Calu3 (cell line): ENCODE measurements around the gene UBTD2. TPM values are rescaled to one million over a fixed set of nuclear protein-coding genes. Genes with fewer than 3 reads are reported as not detected.

Experiments
- BruUV-seq: library from RNA; stranded (reverse); fragments of 400-500 nt; replicated peaks from 2 replicates; lab custom pipeline; 2021; lab: Mats Ljungman, UMichigan
- CTCF ChIA-PET: fragments of 300-600 bp; sonication (Branson Sonifier 250); formaldehyde crosslinking; loops from one replicate; lab custom pipeline; 2022; ENCODE audit warnings: antibody characterized with exemption; lab: Charles Lee
- DNase-seq: peaks from one replicate; pipeline ENCODE4 v3.0.0; 2022
- H3K27ac Mint-ChIP-seq: one replicate; pipeline ENCODE4 v1.8.0; 2022; ENCODE audit warnings: mixed read lengths; ENCODE audit not compliant: unreplicated experiment
- H3K27me3 Mint-ChIP-seq: one replicate; pipeline ENCODE4 v1.8.0; 2022; ENCODE audit warnings: mixed read lengths; ENCODE audit not compliant: unreplicated experiment
- H3K36me3 Mint-ChIP-seq: one replicate; pipeline ENCODE4 v1.8.0; 2022; ENCODE audit warnings: mild to moderate bottlenecking, moderate library complexity, mixed read lengths; ENCODE audit not compliant: insufficient read depth, unreplicated experiment
- H3K4me1 Mint-ChIP-seq: one replicate; pipeline ENCODE4 v1.8.0; 2022; ENCODE audit warnings: mild to moderate bottlenecking, low read depth, mixed read lengths; ENCODE audit not compliant: unreplicated experiment
- H3K4me3 Mint-ChIP-seq: one replicate; pipeline ENCODE4 v1.8.0; 2022; ENCODE audit warnings: mild to moderate bottlenecking, low read depth, moderate library complexity, mixed read lengths; ENCODE audit not compliant: unreplicated experiment
- H3K9me3 Mint-ChIP-seq: one replicate; pipeline ENCODE4 v1.8.0; 2022; ENCODE audit warnings: low read depth, mixed read lengths; ENCODE audit not compliant: unreplicated experiment
- intact Hi-C: fragments of 100-400 bp; cut with micrococcal nuclease; formaldehyde crosslinking; loops from one replicate; pipeline ENCODE4 v1.10.0; 2022; ENCODE audit not compliant: unreplicated experiment
- total RNA-seq: library from RNA; stranded (reverse); gene quantifications from 2 replicates; pipeline ENCODE4 v1.2.3, GENCODE V29; 2022
- TF ChIP-seq, protein P1 (sequence below): fragments of 200-600 bp; IDR thresholded peaks from one replicate; pipeline ENCODE4 v1.8.0; 2022; ENCODE audit warnings: antibody characterized with exemption; ENCODE audit not compliant: unreplicated experiment

UBTD2 gene
- total RNA-seq, 1 experiment from 2014 or later = 21.1 TPM

DNA sequence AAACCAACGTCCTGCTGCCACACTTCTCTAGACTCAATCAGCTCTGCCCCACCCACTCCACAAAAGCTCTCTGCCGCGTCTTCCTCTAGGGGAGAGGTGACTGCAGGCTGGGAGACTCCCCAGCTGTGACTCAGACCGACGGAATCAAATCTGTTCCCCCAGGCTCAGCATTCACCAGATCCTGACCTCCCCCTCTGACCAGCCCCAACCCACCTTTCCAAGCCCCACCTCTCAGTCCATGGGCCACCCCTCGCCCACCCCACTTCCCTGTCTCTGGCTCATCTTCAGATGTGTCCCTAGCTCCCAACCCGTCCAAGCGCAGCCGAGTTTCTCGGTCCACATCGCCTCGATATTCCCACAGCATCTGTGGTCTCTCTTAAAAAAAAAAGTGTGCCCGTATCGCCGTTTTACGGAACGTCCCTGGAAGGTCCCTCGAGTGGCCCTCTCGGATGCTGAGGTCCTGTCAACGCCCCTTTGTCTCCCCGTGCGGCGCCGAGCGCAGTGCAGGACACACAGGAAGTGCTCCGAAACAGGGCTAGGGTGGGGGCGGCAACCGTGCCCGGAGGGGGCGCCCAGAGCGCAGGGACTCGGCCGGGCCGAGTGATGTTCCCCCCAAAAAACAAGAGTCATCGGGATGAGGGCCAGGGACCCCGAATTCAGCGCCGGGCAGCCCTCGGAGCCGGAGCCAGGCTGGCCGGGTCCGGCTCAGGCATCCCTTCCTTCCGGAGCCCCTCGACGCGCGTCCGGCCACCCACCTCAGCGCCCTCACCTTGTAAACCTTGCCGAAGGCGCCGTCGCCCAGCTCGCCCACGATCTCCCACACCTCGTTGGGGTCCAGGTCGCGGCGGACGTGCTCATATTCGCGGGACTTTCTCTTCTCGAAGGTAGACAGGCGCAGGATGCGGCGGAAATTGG lies 96.2 kb downstream of the UBTD2 start:
- CTCF ChIA-PET = interaction anchor here (0.8 to 1.7 kb wide), 9 partner anchors 11 to 275 kb away, joined by 3 to 8 read pairs (median 5); partner anchors contain the start of gene UBTD2
- peaks cover 29% of the 10 kb centered on the region for H3K36me3 Mint-ChIP-seq
- H3K27ac Mint-ChIP-seq = peak overlapping the region; percentile 71
- peaks cover 15% of the 10 kb centered on the region for H3K27me3 Mint-ChIP-seq
- intact Hi-C loops = loop anchor here (1.0 to 5.0 kb wide), 3 partner anchors 80 to 275 kb away; partner anchors contain the start of gene UBTD2
- H3K4me1 Mint-ChIP-seq = peaks cover 20% of the 10 kb centered on the region
- BruUV-seq = no TSS peak
- TF ChIP-seq, protein P1, sequence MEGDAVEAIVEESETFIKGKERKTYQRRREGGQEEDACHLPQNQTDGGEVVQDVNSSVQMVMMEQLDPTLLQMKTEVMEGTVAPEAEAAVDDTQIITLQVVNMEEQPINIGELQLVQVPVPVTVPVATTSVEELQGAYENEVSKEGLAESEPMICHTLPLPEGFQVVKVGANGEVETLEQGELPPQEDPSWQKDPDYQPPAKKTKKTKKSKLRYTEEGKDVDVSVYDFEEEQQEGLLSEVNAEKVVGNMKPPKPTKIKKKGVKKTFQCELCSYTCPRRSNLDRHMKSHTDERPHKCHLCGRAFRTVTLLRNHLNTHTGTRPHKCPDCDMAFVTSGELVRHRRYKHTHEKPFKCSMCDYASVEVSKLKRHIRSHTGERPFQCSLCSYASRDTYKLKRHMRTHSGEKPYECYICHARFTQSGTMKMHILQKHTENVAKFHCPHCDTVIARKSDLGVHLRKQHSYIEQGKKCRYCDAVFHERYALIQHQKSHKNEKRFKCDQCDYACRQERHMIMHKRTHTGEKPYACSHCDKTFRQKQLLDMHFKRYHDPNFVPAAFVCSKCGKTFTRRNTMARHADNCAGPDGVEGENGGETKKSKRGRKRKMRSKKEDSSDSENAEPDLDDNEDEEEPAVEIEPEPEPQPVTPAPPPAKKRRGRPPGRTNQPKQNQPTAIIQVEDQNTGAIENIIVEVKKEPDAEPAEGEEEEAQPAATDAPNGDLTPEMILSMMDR = no peak
- peak; percentile 60 for DNase-seq
- H3K4me3 Mint-ChIP-seq = peak overlapping the region; percentile 81
- no peaks in the 10 kb centered on the region for H3K9me3 Mint-ChIP-seq

DNA sequence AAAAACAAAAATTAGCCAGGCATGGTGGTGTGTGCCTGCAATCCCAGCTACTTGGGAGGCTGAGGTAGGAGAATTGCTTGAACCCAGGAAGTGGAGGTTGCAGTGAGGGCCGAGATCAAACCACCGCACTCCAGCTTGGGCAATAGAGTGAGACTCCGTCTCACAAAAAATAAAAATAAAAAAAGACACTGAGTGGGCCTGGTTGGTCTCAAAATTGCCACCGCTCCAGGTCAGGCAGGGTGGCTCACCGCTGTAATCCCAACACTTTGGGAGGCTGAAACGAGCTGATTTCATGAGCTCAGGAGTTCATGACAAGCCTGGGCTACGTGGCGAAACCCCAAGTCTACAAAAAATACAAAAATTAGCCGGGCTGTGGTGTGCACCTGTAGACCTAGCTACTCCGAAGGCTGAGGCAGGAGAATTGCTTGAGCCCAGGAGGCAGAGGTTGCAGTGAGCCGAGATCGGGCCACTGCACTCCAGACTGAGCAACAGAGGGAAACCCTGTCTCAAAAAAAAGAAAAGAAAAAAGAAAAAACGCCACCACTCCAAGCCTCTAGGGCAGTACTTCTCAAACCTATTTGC lies 97.4 kb downstream of the UBTD2 start:
- DNase-seq = no peak
- Mint-ChIP-seq H3K27me3 (peaks cover 15% of the 10 kb centered on the region), H3K27ac (no peak overlapping the region), H3K36me3 (peaks cover 29% of the 10 kb centered on the region), H3K4me1 (peaks cover 20% of the 10 kb centered on the region), H3K4me3 (peak overlapping the region; percentile 81), H3K9me3 (no peaks in the 10 kb centered on the region)
- CTCF ChIA-PET = interaction anchor here (0.6 to 1.7 kb wide), 5 partner anchors 13 to 274 kb away, joined by 3 to 5 read pairs (median 4); no protein-coding TSS in a partner anchor
- TF ChIP-seq, protein P1 = no peak
- no TSS peak for BruUV-seq
- intact Hi-C loops = loop anchor here (5.0 kb wide), 2 partner anchors 96 to 274 kb away; partner anchors contain the start of gene UBTD2

DNA sequence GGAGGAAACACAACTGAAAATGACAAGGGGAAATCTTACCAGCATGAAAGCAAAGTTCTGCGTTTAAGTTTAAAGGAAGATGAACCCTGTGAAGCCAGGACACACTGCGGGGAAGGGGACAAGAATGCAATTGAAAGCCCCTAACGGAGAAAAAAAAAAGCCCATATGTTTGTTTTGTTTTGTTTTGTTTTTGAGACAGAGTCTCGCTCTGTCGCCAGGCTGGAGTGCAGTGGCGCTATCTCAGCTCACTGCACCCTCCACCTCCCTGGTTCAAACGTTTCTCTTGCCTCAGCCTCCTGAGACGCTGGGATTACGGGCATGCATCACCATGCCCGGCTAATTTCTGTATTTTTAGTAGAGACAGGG lies 98.5 kb downstream of the UBTD2 start:
- CTCF ChIA-PET = no interaction called here
- H3K27me3 Mint-ChIP-seq = peaks cover 12% of the 10 kb centered on the region

DNA sequence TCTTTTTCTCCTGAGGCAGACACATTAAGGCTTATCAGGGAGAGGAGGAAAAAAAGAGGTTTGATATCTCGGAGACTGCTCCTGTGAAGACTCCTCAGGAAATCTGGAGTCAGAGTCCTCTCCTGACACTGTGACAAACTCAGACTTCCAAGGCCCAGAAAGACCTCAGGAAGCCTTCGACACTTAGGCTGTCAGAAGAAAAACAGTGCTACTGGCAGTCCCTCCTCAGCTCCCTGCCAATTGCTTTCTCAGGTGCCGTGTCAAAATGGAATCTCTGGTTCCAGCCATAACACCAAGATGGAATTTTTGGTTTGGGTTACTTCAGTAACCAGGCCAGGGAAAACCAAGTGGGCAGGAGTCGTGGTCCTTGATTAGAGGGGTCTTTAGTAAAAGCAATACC lies 99.7 kb downstream of the UBTD2 start:
- intact Hi-C loops = no loop called here

More for the DNA sequence above, 98.5 kb downstream of the UBTD2 start:
- Mint-ChIP-seq H3K4me3 (no peak overlapping the region), H3K27ac (no peak overlapping the region), H3K4me1 (peaks cover 20% of the 10 kb centered on the region), H3K36me3 (peaks cover 29% of the 10 kb centered on the region), H3K9me3 (no peaks in the 10 kb centered on the region)
- TF ChIP-seq, protein P1 = no peak
- BruUV-seq = no TSS peak
- no peak for DNase-seq
- intact Hi-C loops = loop anchor here (5.0 kb wide), 2 partner anchors 97 to 273 kb away; partner anchors contain the start of gene UBTD2

More for the DNA sequence above, 99.7 kb downstream of the UBTD2 start:
- Mint-ChIP-seq H3K4me1 (peaks cover 11% of the 10 kb centered on the region), H3K27me3 (no peaks in the 10 kb centered on the region), H3K9me3 (no peaks in the 10 kb centered on the region), H3K36me3 (peaks cover 29% of the 10 kb centered on the region), H3K4me3 (no peak overlapping the region), H3K27ac (no peak overlapping the region)
- CTCF ChIA-PET = interaction anchor here (1.0 kb wide), 1 partner anchor 40 kb away, joined by 4 read pairs; no protein-coding TSS in a partner anchor
- BruUV-seq = no TSS peak
- no peak for DNase-seq
- TF ChIP-seq, protein P1 = no peak
